HEK293 (cell line): ENCODE data around the gene MAP4K2.

Experiments used
- BCL11B ChIP-seq: fragments of 450-650 bp; formaldehyde crosslinking; IDR thresholded peaks from 2 replicates; pipeline ENCODE4 v1.5.1; 2016; ENCODE audit warnings: low read depth, missing biosample characterization, missing genetic modification characterization
- EGR2 ChIP-seq: fragments of 450-650 bp; formaldehyde crosslinking; IDR thresholded peaks from 2 replicates; pipeline ENCODE4 v1.5.1; 2016; ENCODE audit warnings: low read depth, missing biosample characterization, missing genetic modification characterization
- KLF17 ChIP-seq: fragments of 450-650 bp; formaldehyde crosslinking; IDR thresholded peaks from 2 replicates; pipeline ENCODE4 v1.5.1; 2016; ENCODE audit warnings: missing biosample characterization, missing genetic modification characterization
- OSR2 ChIP-seq: fragments of 450-650 bp; formaldehyde crosslinking; IDR thresholded peaks from 2 replicates; pipeline ENCODE4 v1.5.1; 2016; ENCODE audit warnings: missing biosample characterization, missing genetic modification characterization
- PBX3 ChIP-seq: sonication (generic); formaldehyde crosslinking; IDR thresholded peaks from 2 replicates; pipeline ENCODE4 v1.8.1; 2022; ENCODE audit warnings: mild to moderate bottlenecking, moderate library complexity, missing genetic modification reagents
- PRDM10 ChIP-seq: fragments of 450-650 bp; formaldehyde crosslinking; IDR thresholded peaks from 2 replicates; pipeline ENCODE4 v1.5.1; 2016; ENCODE audit warnings: missing biosample characterization, missing genetic modification characterization
- SP3 ChIP-seq: fragments of 450-650 bp; formaldehyde crosslinking; IDR thresholded peaks from 2 replicates; pipeline ENCODE4 v1.5.1; 2016; ENCODE audit warnings: missing biosample characterization, missing genetic modification characterization
- YY2 ChIP-seq: fragments of 450-650 bp; formaldehyde crosslinking; IDR thresholded peaks from 2 replicates; pipeline ENCODE4 v1.5.1; 2016; ENCODE audit warnings: missing biosample characterization, missing genetic modification characterization
- ZBTB1 ChIP-seq: fragments of 450-650 bp; formaldehyde crosslinking; IDR thresholded peaks from 2 replicates; pipeline ENCODE4 v1.5.1; 2016; ENCODE audit warnings: missing biosample characterization, missing genetic modification characterization
- ZBTB10 ChIP-seq: fragments of 450-650 bp; formaldehyde crosslinking; IDR thresholded peaks from 2 replicates; pipeline ENCODE4 v1.5.1; 2016; ENCODE audit warnings: missing biosample characterization, missing genetic modification characterization
- ZBTB21 ChIP-seq: fragments of 450-650 bp; formaldehyde crosslinking; IDR thresholded peaks from 2 replicates; pipeline ENCODE4 v1.5.1; 2017; ENCODE audit warnings: missing biosample characterization, missing genetic modification characterization
- ZBTB26 ChIP-seq: fragments of 450-650 bp; formaldehyde crosslinking; optimal IDR thresholded peaks from 2 replicates; pipeline ENCODE3; 2016; ENCODE audit warnings: missing biosample characterization, mild to moderate bottlenecking, missing genetic modification characterization
- ZBTB48 ChIP-seq: fragments of 450-650 bp; formaldehyde crosslinking; IDR thresholded peaks from 2 replicates; pipeline ENCODE4 v1.5.1; 2016; ENCODE audit warnings: missing biosample characterization, missing genetic modification characterization
- ZFP3 ChIP-seq: fragments of 450-650 bp; formaldehyde crosslinking; IDR thresholded peaks from 2 replicates; pipeline ENCODE4 v1.5.1; 2016; ENCODE audit warnings: low read depth, missing biosample characterization, missing genetic modification characterization
- ZFP37 ChIP-seq: fragments of 450-650 bp; formaldehyde crosslinking; IDR thresholded peaks from 2 replicates; pipeline ENCODE4 v1.5.1; 2016; ENCODE audit warnings: missing biosample characterization, missing genetic modification characterization
- ZNF18 ChIP-seq: fragments of 450-650 bp; formaldehyde crosslinking; IDR thresholded peaks from 2 replicates; pipeline ENCODE4 v1.5.1; 2016; ENCODE audit warnings: missing biosample characterization, missing genetic modification characterization
- ZNF350 ChIP-seq: fragments of 450-650 bp; formaldehyde crosslinking; IDR thresholded peaks from 2 replicates; pipeline ENCODE4 v1.5.0; 2017; ENCODE audit warnings: missing biosample characterization, mild to moderate bottlenecking, missing genetic modification characterization
- ZNF404 ChIP-seq: fragments of 450-650 bp; formaldehyde crosslinking; IDR thresholded peaks from 2 replicates; pipeline ENCODE4 v1.5.1; 2017; ENCODE audit warnings: missing biosample characterization, missing genetic modification characterization
- ZNF423 ChIP-seq: fragments of 450-650 bp; formaldehyde crosslinking; IDR thresholded peaks from 2 replicates; pipeline ENCODE4 v1.5.1; 2016; ENCODE audit warnings: missing biosample characterization, missing genetic modification characterization
- ZNF596 ChIP-seq: fragments of 450-650 bp; IDR thresholded peaks from 2 replicates; pipeline ENCODE4 v1.5.0; 2018; ENCODE audit warnings: missing biosample characterization, mild to moderate bottlenecking, missing genetic modification characterization, moderate library complexity
- ZNF677 ChIP-seq: fragments of 450-650 bp; IDR thresholded peaks from 2 replicates; pipeline ENCODE4 v1.5.0; 2018; ENCODE audit warnings: missing biosample characterization, mild to moderate bottlenecking, missing genetic modification characterization, moderate library complexity
- ZSCAN4 ChIP-seq: fragments of 450-650 bp; formaldehyde crosslinking; IDR thresholded peaks from 2 replicates; pipeline ENCODE4 v1.5.1; 2017; ENCODE audit warnings: missing biosample characterization, missing genetic modification characterization

The MAP4K2 gene

GRCh38 chr11:64844330-64845128 is 41.5 kb upstream of the MAP4K2 start, which contains the start of gene CDC42BPG (continued):
- TF ChIP-seq PBX3 (CRISPR knock-in tag) (peak; percentile 53; the same call in 1 of the 2 replicates), PRDM10 (tag by site-specific recombination) (peak; percentile 63), YY2 (tag by site-specific recombination) (no peak), ZNF596 (tag by site-specific recombination) (no peak), ZNF677 (no peak), ZNF18 (tag by site-specific recombination) (no peak), ZBTB48 (tag by site-specific recombination) (no peak), SP3 (tag by site-specific recombination) (peak; percentile 38), ZNF404 (tag by site-specific recombination) (no peak), ZFP3 (tag by site-specific recombination) (no peak), ZFP37 (tag by site-specific recombination) (no peak), OSR2 (tag by site-specific recombination) (no peak), ZBTB26 (tag by site-specific recombination) (peak; percentile 54), ZSCAN4 (tag by site-specific recombination) (no peak), BCL11B (no peak), ZNF423 (tag by site-specific recombination) (peak; percentile 76; the same call in 1 of the 2 replicates), ZNF350 (tag by site-specific recombination) (no peak), KLF17 (tag by site-specific recombination) (0 out of 2 replicates have a peak, but pooled peaks have one; percentile 0), EGR2 (tag by site-specific recombination) (0 out of 2 replicates have a peak, but pooled peaks have one; percentile 5), ZBTB1 (tag by site-specific recombination) (0 out of 2 replicates have a peak, but pooled peaks have one; percentile 49), ZBTB21 (tag by site-specific recombination) (no peak), ZBTB10 (tag by site-specific recombination) (0 out of 2 replicates have a peak, but pooled peaks have one; percentile 46)
